Right renal pelvis (tissue), 4 donors: ENCODE measurements around the gene DMBT1. TPM values are rescaled to one million over a fixed set of nuclear protein-coding genes. Genes with fewer than 3 reads are reported as not detected.

Experiments
- DNase-seq, 4 donors: peaks; one replicate each; pipeline ENCODE4 v3.0.0-alpha.2; 2013; ENCODE audit warnings: low read depth in 4 of 4, low spot score in 3 of 4, missing footprints in 1 of 4
- polyA plus RNA-seq, 4 donors: library from polyadenylated mRNA; unstranded; fragments of 120-200 nt; gene quantifications; one replicate each; pipeline ENCODE4 v1.2.1, GENCODE V29; 2013; ENCODE audit not compliant: insufficient read length in 4 of 4

Gene DMBT1
- polyA plus RNA-seq, 4 donors = 0.03 to 0.05 (median 0.04) TPM; not detected in 1

- no peak for DNase-seq
Measured at GRCh38 chr10:122664501-122664900, 103.9 kb downstream of the DMBT1 start.

GRCh38 chr10:122665329-122665860, 104.8 kb downstream of the DMBT1 start:
- peak in 2 of 4 donors; percentile 10 to 25 for DNase-seq

- DNase-seq = no peak
Measured at GRCh38 chr10:122665946-122666345, 105.4 kb downstream of the DMBT1 start.

- no peak for DNase-seq
Measured at GRCh38 chr10:122669045-122669444, 108.5 kb downstream of the DMBT1 start.

- no peak for DNase-seq
Measured at GRCh38 chr10:122669842-122670241, 109.3 kb downstream of the DMBT1 start.

GRCh38 chr10:122671355-122671754, 110.8 kb downstream of the DMBT1 start:
- DNase-seq = no peak

GRCh38 chr10:122672655-122673054, 112.1 kb downstream of the DMBT1 start:
- DNase-seq = no peak

- no peak for DNase-seq
Measured at GRCh38 chr10:122673269-122673668, 112.7 kb downstream of the DMBT1 start.

- no peak for DNase-seq
Measured at GRCh38 chr10:122673731-122674130, 113.2 kb downstream of the DMBT1 start.

- DNase-seq = no peak
Measured at GRCh38 chr10:122674781-122675180, 114.2 kb downstream of the DMBT1 start.

GRCh38 chr10:122675278-122675677, 114.7 kb downstream of the DMBT1 start:
- DNase-seq = no peak

GRCh38 chr10:122678266-122678665, 117.7 kb downstream of the DMBT1 start:
- no peak for DNase-seq

GRCh38 chr10:122682522-122682921, 122.0 kb downstream of the DMBT1 start:
- DNase-seq = no peak

- DNase-seq = peak; percentile 4 to 24 (median 22)
Measured at GRCh38 chr10:122688293-122688989, 127.9 kb downstream of the DMBT1 start.

- no peak for DNase-seq
Measured at GRCh38 chr10:122689146-122689820, 128.7 kb downstream of the DMBT1 start.

- no peak for DNase-seq
Measured at GRCh38 chr10:122692744-122693143, 132.2 kb downstream of the DMBT1 start.

Other genes with a start within 250 kb of the DMBT1 start
- 100 to 1,000 TPM in 3 of 4 donors, 10 to 100 TPM in 1; 93.3 to 105 (median 102) TPM for gene PLEKHA1, start 186.0 kb upstream of the DMBT1 start, polyA plus RNA-seq
- gene ARMS2, start 106.1 kb upstream of the DMBT1 start, polyA plus RNA-seq = under 1 TPM in 3 of 4 donors, not detected in 1; 0.21 to 0.67 (median 0.28) TPM
- 100 to 1,000 TPM; 183 to 212 (median 207) TPM for gene HTRA1, start 99.2 kb upstream of the DMBT1 start, polyA plus RNA-seq
- not detected for gene C10orf120, start 139.1 kb downstream of the DMBT1 start, polyA plus RNA-seq